Stimulated activated CD4-positive, alpha-beta T cell treated with anti-CD3 and anti-CD28 coated beads, TNF-alpha, amount 100 ng/mL, for 4 hours (primary cell): ENCODE measurements around the gene LRIT2.
A peak's percentile ranks its signal among the peaks of the same experiment; 100 is the strongest.

ENCODE experiments used
- DNase-seq, 3 experiments: peaks; one replicate each; pipeline ENCODE4 v3.0.0-alpha.2; 2020; ENCODE audit warnings: low read depth in 3 of 3

LRIT2 gene

GRCh38 chr10:84205853-84206525 lies 19.4 kb downstream of the LRIT2 start:
- DNase-seq = no peak

GRCh38 chr10:84205049-84205852 lies 20.1 kb downstream of the LRIT2 start:
- peak; percentile 22 to 26 (median 25) for DNase-seq

- DNase-seq = no peak
These were observed 20.7 kb downstream of the LRIT2 start for GRCh38 chr10:84204610-84205009.

GRCh38 chr10:84204122-84204521 lies 21.2 kb downstream of the LRIT2 start:
- no peak for DNase-seq

GRCh38 chr10:84202349-84202748 lies 23.0 kb downstream of the LRIT2 start:
- no peak for DNase-seq

- DNase-seq = no peak
These were observed 23.7 kb downstream of the LRIT2 start for GRCh38 chr10:84201682-84202081.

GRCh38 chr10:84201244-84201606 lies 24.1 kb downstream of the LRIT2 start:
- DNase-seq = no peak

- DNase-seq = no peak
These were observed 24.7 kb downstream of the LRIT2 start for GRCh38 chr10:84200537-84201243.

GRCh38 chr10:84198206-84198915 lies 27.0 kb downstream of the LRIT2 start:
- no peak for DNase-seq

GRCh38 chr10:84197643-84198042 lies 27.7 kb downstream of the LRIT2 start:
- no peak for DNase-seq

GRCh38 chr10:84196941-84197340 lies 28.4 kb downstream of the LRIT2 start:
- no peak for DNase-seq

GRCh38 chr10:84196083-84196482 lies 29.3 kb downstream of the LRIT2 start:
- no peak for DNase-seq

GRCh38 chr10:84195044-84195830 lies 30.1 kb downstream of the LRIT2 start:
- DNase-seq = no peak

GRCh38 chr10:84194424-84195043 lies 30.8 kb downstream of the LRIT2 start, which contains the start of gene CDHR1:
Gene CDHR1 (plus strand): TSS chr10:84194537. CDS start chr10:84194761, 224 bp downstream.
- peak in 2 of 3 experiments; percentile 9 to 18 for DNase-seq

GRCh38 chr10:84193846-84194423 lies 31.4 kb downstream of the LRIT2 start:
- DNase-seq = no peak

- DNase-seq = no peak
These were observed 32.0 kb downstream of the LRIT2 start for GRCh38 chr10:84193327-84193726.

- DNase-seq = no peak
These were observed 34.2 kb downstream of the LRIT2 start for GRCh38 chr10:84191106-84191505.

GRCh38 chr10:84190621-84191020 lies 34.7 kb downstream of the LRIT2 start:
- DNase-seq = no peak

GRCh38 chr10:84188815-84189214 lies 36.5 kb downstream of the LRIT2 start:
- DNase-seq = no peak

GRCh38 chr10:84185526-84186175 lies 39.7 kb downstream of the LRIT2 start:
- DNase-seq = no peak
